CD4-positive, alpha-beta T cell treated with Interleukin-10 for 1 hour (primary cell): ENCODE measurements around the gene TAS2R40.
A peak's percentile ranks its signal among the peaks of the same experiment; 100 is the strongest.
"Not testable (repeated sequence)": the region's sequence is repeated elsewhere in the genome, so short reads cannot be mapped to it uniquely, and the experiment has no call there.

Source experiments
- DNase-seq: peaks from one replicate; pipeline ENCODE4 v3.0.0-alpha.2; 2020

TAS2R40 gene

DNA sequence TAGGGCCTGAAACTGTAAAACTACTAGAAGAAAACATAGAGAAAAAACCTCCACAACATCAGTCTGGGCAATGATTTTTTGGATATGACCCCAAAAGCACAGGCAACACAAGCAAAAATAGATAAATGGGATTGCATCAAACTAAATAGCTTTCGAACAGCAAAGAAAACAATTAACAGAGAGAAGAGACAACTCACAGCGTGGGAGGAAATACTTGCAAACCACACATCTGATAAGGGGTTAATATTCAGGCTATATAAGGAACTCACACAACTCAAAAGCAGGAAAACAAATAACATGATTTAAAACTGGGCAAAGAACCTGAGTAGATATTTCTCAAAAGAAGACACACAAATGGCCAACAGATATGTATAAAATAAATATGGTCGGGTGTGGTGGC lies 33.7 kb downstream of the TAS2R40 start:
- DNase-seq: no peak

GRCh38 chr7:143256325-143256724 lies 34.5 kb downstream of the TAS2R40 start:
- DNase-seq: no peak

GRCh38 chr7:143256932-143257331 lies 35.1 kb downstream of the TAS2R40 start:
- no peak for DNase-seq

- DNase-seq: no peak
Measured at GRCh38 chr7:143257501-143257900, 35.7 kb downstream of the TAS2R40 start.

DNA sequence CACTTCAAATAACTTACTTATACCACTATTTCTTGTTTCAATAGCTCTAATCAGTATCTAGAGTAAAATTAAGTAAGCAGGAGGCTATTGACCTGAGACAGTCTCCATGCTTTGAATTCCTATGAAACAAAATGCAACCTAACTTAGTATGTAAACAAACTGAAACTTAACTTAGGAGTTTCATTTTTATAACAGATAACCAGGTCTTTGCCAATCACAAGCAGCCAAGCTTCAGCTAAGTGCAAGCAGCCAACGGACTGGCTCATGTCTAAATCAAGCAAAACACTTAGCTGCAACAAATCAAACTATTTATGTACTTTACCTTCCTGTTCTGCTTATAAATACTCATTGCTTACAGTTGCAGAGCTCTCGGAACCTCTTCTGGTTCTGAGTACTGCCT lies 37.0 kb downstream of the TAS2R40 start:
- DNase-seq: peak; percentile 45

- no peak for DNase-seq
Measured at GRCh38 chr7:143259765-143260164, 37.9 kb downstream of the TAS2R40 start.

DNA sequence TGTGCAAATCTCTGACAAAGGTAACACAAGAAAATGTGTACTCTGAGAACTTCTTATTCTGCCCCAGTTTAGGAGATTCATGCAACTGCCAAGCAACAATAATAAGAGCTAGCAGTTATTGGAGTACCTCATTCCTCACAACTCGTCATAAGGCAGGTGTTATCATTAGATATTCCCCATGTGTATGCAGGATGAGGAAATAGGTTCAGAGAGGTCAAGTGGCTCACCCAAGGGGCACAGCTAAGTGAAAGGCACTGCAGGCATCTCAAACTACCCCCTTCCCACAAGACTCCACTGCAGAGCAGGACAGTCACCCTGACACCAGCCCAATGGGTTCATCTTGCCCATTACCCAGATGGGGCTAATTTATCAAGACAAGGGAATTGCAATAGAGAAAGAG lies 40.1 kb downstream of the TAS2R40 start:
- DNase-seq: no peak

DNA sequence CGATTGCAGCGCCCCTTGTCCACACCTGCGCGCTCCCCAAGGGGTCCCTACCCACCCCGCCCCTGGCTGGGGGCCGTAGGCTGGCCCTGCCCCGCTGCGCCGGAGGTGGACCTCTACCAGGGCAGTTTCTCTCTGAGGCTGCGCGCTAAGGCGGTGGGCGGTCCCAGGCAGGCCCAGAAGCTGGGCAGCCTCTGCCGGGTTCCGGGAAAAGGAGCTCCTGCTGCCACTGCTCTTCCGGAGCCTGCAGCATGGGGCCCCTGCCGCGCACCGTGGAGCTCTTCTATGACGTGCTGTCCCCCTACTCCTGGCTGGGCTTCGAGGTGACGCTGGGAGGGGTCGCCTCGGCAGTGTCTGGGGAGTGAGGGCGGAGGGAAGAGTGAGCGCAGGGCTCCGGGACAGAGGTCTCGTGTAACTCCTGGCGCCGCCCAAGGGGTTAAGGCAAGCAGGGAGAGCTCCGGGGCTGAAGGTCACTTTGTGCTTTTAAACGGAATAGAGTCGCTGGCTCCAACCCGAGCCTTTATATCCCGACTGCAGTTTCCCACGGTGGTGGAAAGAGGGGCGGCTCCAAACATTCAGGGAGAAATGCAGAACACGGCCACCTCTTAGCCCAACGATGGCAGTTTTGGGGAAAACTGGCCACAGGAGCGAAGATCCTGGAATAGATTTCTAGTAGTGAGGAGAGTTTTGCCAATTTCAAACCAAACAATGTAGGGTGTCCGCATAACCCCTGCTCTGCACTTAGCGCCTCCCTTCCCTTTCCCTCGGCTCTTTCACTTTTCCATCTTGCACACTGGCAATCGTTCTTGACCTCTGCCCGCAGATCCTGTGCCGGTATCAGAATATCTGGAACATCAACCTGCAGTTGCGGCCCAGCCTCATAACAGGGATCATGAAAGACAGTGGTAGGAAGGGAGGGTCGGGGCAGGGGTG lies 41.7 kb downstream of the TAS2R40 start, which contains the start of gene GSTK1:
Gene GSTK1, plus strand, starts transcription at position 176 of the 930 bp plus-strand sequence. Its CDS starts 73 bp downstream, at position 249.
- DNase-seq: peak; percentile 84

DNA sequence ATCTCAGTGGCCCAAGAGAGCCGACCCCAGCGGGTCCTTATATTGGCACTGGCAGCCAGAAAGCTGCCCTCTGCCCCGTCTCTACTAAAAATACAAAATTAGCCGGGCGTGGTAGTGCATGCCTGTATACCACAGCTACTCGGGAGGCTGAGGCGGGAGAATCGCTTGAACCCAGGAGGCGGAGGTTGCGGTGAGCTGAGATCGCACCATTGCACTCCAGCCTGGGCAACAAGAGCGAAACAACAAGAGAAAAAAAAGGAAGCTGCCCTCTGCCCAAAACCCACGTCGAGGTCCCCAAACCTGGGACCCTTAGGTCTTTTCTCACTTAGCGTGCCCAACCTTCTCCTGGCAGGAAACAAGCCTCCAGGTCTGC lies 42.3 kb downstream of the TAS2R40 start:
- DNase-seq: not testable (repeated sequence)

GRCh38 chr7:143265017-143265693 lies 43.3 kb downstream of the TAS2R40 start:
- no peak for DNase-seq

- no peak for DNase-seq
Measured at GRCh38 chr7:143269251-143269650, 47.4 kb downstream of the TAS2R40 start.

DNA sequence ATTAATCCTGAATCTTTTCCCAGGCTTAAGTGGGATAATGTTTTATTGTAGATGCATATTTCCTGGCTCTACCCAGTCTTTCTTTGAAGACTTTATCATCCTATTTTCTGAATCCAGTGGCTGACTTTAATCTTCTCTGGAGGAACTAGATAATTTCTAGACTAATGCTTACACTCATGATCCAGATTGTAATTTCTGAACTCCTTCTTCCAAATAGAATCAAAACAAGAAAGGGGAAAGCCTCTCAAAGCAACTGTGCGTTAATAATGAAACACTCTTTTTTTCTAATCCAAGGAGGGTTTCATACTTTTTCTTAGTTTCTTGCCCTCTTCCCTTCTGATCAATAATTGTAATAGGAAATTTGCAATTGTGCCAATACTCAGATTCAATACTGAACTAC lies 49.4 kb downstream of the TAS2R40 start:
- DNase-seq: no peak
